ENCODE measurements around the gene SLX4IP. TPM values are rescaled to one million over a fixed set of nuclear protein-coding genes. Genes with fewer than 3 reads are reported as not detected.

SLX4IP gene
- total and polyA plus RNA-seq, 2 donors (not counting 3 experiments of a cell fraction or from before 2014, with no cell fraction given): 1.9 to 4.5 TPM

GRCh38 chr20:10510216-10510615 is 75.1 kb downstream of the SLX4IP start:
- Histone ChIP-seq H3K9me3 (replicated peaks; ENCODE audit: control insufficient read depth, insufficient read depth, low read length) (no peaks in the 10 kb centered on the region), H3K9ac (replicated peaks; ENCODE audit: extremely low read depth, insufficient read depth, low read length) (no peak overlapping the region), H3K27ac (ENCODE audit: insufficient read depth, low read depth, low read length) (no peak overlapping the region), H3K9me1 (replicated peaks; ENCODE audit: control insufficient read depth, extremely low read depth, insufficient read depth, low read length) (no peaks in the 10 kb centered on the region), H3K4me1 (ENCODE audit: control insufficient read depth, extremely low read depth, insufficient read depth, low read length) (peaks cover 26% of the 10 kb centered on the region), H3K27me3 (ENCODE audit: control insufficient read depth in 2 of 2, insufficient read depth in 2 of 2, low read length in 2 of 2) (no peaks in the 10 kb centered on the region), H4K20me1 (replicated peaks; ENCODE audit: control insufficient read depth, extremely low read depth, insufficient read depth, low read length) (no peaks in the 10 kb centered on the region), H3K4me2 (ENCODE audit: insufficient read depth, low read length) (no peak overlapping the region), H3K79me2 (ENCODE audit: control insufficient read depth, insufficient read depth, low read length) (no peaks in the 10 kb centered on the region), H3K36me3 (ENCODE audit: control insufficient read depth in 2 of 2, extremely low read depth in 1 of 2, insufficient read depth in 2 of 2, low read length in 2 of 2) (no peaks in the 10 kb centered on the region), H2AFZ (ENCODE audit: low read depth, low read length) (no peak overlapping the region), H3K4me3 (replicated peaks in 1 of 3; ENCODE audit: insufficient read depth in 1 of 3, low read depth in 1 of 3, low read length in 3 of 3) (no peak overlapping the region)
- dilution Hi-C loops (cut with MboI; ENCODE audit: extremely low pct_ligation_motif_present, low sequenced_read_pairs) (no loop called here), intact Hi-C loops (cut with micrococcal nuclease) (no loop called here)
- DNase-seq (ENCODE audit: low read depth, low spot score) (no peak), FAIRE-seq (no peak)
- BruUV-seq (replicated peaks): no TSS peak
- POLR2A ChIA-PET: no interaction called here
- CTCF ChIA-PET: no interaction called here
- TF ChIP-seq POLR2A (IDR thresholded peaks at IDR 0.05; ENCODE audit: low read depth, low read length) (no peak), GATA2 (IDR thresholded peaks at IDR 0.05; ENCODE audit: insufficient read depth, insufficient read length, low read depth, low read length) (no peak), MYC (IDR thresholded peaks at IDR 0.05; ENCODE audit: low read depth, low read length) (no peak), JUN (IDR thresholded peaks at IDR 0.05; ENCODE audit: borderline replicate concordance, insufficient read depth, insufficient read length, low read depth) (no peak), FOS (IDR thresholded peaks at IDR 0.05; ENCODE audit: borderline replicate concordance, insufficient read depth, low read length) (no peak), POLR2AphosphoS5 (IDR thresholded peaks at IDR 0.05; ENCODE audit: insufficient read depth, low read depth, low read length) (no peak), EZH2 (IDR thresholded peaks at IDR 0.05; ENCODE audit: borderline replicate concordance, low read depth, low read length, severe bottlenecking) (no peak), MAX (IDR thresholded peaks at IDR 0.05; ENCODE audit: insufficient read depth, insufficient read length) (no peak)
- TF ChIP-seq, protein P1, sequence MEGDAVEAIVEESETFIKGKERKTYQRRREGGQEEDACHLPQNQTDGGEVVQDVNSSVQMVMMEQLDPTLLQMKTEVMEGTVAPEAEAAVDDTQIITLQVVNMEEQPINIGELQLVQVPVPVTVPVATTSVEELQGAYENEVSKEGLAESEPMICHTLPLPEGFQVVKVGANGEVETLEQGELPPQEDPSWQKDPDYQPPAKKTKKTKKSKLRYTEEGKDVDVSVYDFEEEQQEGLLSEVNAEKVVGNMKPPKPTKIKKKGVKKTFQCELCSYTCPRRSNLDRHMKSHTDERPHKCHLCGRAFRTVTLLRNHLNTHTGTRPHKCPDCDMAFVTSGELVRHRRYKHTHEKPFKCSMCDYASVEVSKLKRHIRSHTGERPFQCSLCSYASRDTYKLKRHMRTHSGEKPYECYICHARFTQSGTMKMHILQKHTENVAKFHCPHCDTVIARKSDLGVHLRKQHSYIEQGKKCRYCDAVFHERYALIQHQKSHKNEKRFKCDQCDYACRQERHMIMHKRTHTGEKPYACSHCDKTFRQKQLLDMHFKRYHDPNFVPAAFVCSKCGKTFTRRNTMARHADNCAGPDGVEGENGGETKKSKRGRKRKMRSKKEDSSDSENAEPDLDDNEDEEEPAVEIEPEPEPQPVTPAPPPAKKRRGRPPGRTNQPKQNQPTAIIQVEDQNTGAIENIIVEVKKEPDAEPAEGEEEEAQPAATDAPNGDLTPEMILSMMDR (IDR thresholded peaks at IDR 0.05; ENCODE audit: extremely low read depth in 1 of 2, insufficient read depth in 1 of 2, low read depth in 1 of 2, low read length in 2 of 2): no peak
